K562 (cell line): ENCODE measurements around the gene PRR19. TPM values are rescaled to one million over a fixed set of nuclear protein-coding genes. Genes with fewer than 3 reads are reported as not detected.

Experiments
- ATAC-seq: fragments of 200-7000 bp; cut with Tn5 transposase; 3 replicates; pipeline ENCODE4 v1.9.1; 2020; ENCODE audit warnings: moderate library complexity
- BruUV-seq: library from RNA; stranded (reverse); fragments of 400-500 nt; replicated peaks from 2 replicates; lab custom pipeline; 2021; lab: Mats Ljungman, UMichigan
- CTCF ChIA-PET: fragments of 300-600 bp; formaldehyde crosslinking; extraction: SDS; loops from one replicate; lab custom pipeline; 2021; ENCODE audit warnings: low intra/inter-chr PET ratio; lab: Yijun Ruan, JAX
- POLR2A ChIA-PET: fragments of 300-600, 350-650 bp; sonication (Branson Sonifier 250); formaldehyde crosslinking; extraction: SDS; loops from one replicate; lab custom pipeline; 2021; ENCODE audit warnings: antibody characterized with exemption, inconsistent platforms; lab: Yijun Ruan, JAX
- DNase-seq, 4 experiments: peaks; one replicate each; pipeline versions ENCODE4 v3.0.0 to v3.0.0-alpha.2; 2011 to 2018; ENCODE audit warnings: low spot score in 3 of 4, mixed read lengths in 3 of 4; ENCODE audit errors: extremely low read depth in 1 of 4
- FAIRE-seq: peaks from 2 replicates; lab custom pipeline; 2011; peaks lifted over from hg19 to GRCh38; lab: Jason Lieb, UNC
- H2AFZ ChIP-seq: 2 replicates; pipeline ENCODE4 v1.6.0; 2011; ENCODE audit warnings: low read depth, low read length, control low read depth, inconsistent platforms
- H3K27ac ChIP-seq: fragments of 200-600 bp; 3 replicates; pipeline ENCODE4 v1.8.0; 2011; ENCODE audit warnings: low read depth, mild to moderate bottlenecking, control low read depth, inconsistent platforms, low read length, moderate library complexity, mixed read lengths; ENCODE audit errors: extremely low read depth
- H3K27me3 ChIP-seq, 2 experiments: fragments of 300-600 bp in 1 of 2; 2 replicates in 1 of 2; 3 replicates in 1 of 2; pipeline versions ENCODE4 v1.6.0 to v1.8.0; 2011; ENCODE audit warnings: inconsistent platforms in 2 of 2, low read length in 2 of 2, mild to moderate bottlenecking in 1 of 2, mixed read lengths in 1 of 2, moderate library complexity in 1 of 2; ENCODE audit not compliant: control insufficient read depth in 2 of 2, insufficient read depth in 2 of 2
- H3K36me3 ChIP-seq: fragments of 300-600 bp; 3 replicates; pipeline ENCODE4 v1.8.0; 2011; ENCODE audit warnings: mild to moderate bottlenecking, low read length, inconsistent platforms; ENCODE audit not compliant: control insufficient read depth, insufficient read depth
- H3K4me1 ChIP-seq, 2 experiments: fragments of 200-600 bp in 1 of 2; replicated peaks in 1 of 2; 2 replicates in 1 of 2; 3 replicates in 1 of 2; pipeline versions ENCODE4 v1.5.1 to v1.8.0; 2011; ENCODE audit warnings: inconsistent platforms in 2 of 2, low read length in 2 of 2, mild to moderate bottlenecking in 1 of 2, mixed read lengths in 1 of 2, moderate library complexity in 1 of 2; ENCODE audit not compliant: control insufficient read depth in 2 of 2, insufficient read depth in 2 of 2
- H3K4me2 ChIP-seq: 2 replicates; pipeline ENCODE4 v1.6.1; 2011; ENCODE audit warnings: low read length, control low read depth, inconsistent platforms, mixed read lengths; ENCODE audit not compliant: insufficient read depth
- H3K4me3 ChIP-seq: fragments of 200-600 bp; sonication (generic), shearing (Covaris generic); 2 replicates; pipeline ENCODE4 v1.5.1; 2016; ENCODE audit warnings: control low read depth, inconsistent platforms
- H3K79me2 ChIP-seq: fragments of 200-600 bp; 3 replicates; pipeline ENCODE4 v1.8.0; 2011; ENCODE audit warnings: low read length, inconsistent platforms; ENCODE audit not compliant: control insufficient read depth, insufficient read depth
- H3K9ac ChIP-seq, 2 experiments: 2 replicates each; pipeline versions ENCODE4 v1.6.0 to v1.6.1; 2011; ENCODE audit warnings: low read depth in 2 of 2, low read length in 2 of 2, control low read depth in 1 of 2, inconsistent platforms in 1 of 2, mild to moderate bottlenecking in 1 of 2, mixed read lengths in 1 of 2; ENCODE audit not compliant: insufficient read depth in 1 of 2
- H3K9me1 ChIP-seq: one replicate; pipeline ENCODE4 v1.6.0; 2011; ENCODE audit warnings: inconsistent platforms, mild to moderate bottlenecking, low read length, moderate library complexity; ENCODE audit not compliant: control insufficient read depth, insufficient read depth
- H3K9me3 ChIP-seq: replicated peaks from 2 replicates; pipeline ENCODE4 v1.5.1; 2011; ENCODE audit warnings: low read depth, low read length, inconsistent platforms; ENCODE audit not compliant: control insufficient read depth, insufficient read depth
- H4K20me1 ChIP-seq: replicated peaks from 2 replicates; pipeline ENCODE4 v1.6.1; 2011; ENCODE audit warnings: low read length, inconsistent platforms, mixed read lengths; ENCODE audit not compliant: control insufficient read depth, insufficient read depth
- CHD1 ChIP-seq: fragments of 200-600 bp; sonication (generic); IDR thresholded peaks from one replicate; pipeline ENCODE4 v1.6.1; 2012; ENCODE audit warnings: mild to moderate bottlenecking, moderate library complexity, low read length, inconsistent platforms
- HEY1 ChIP-seq: fragments of 250-450 bp; sonication (Bioruptor Pico); IDR thresholded peaks from 2 replicates; pipeline ENCODE4 v1.5.0; 2020; ENCODE audit warnings: mild to moderate bottlenecking, moderate library complexity, borderline replicate concordance
- MXD1 ChIP-seq: fragments of 250-450 bp; sonication (Bioruptor Pico); IDR thresholded peaks from 2 replicates; pipeline ENCODE4 v1.8.0; 2021; ENCODE audit warnings: borderline replicate concordance, mild to moderate bottlenecking, moderate library complexity; ENCODE audit not compliant: poor library complexity, severe bottlenecking
- NKRF ChIP-seq: fragments of 450-650 bp; IDR thresholded peaks from 2 replicates; pipeline ENCODE4 v1.6.1; 2016; ENCODE audit warnings: borderline replicate concordance
- NRF1 ChIP-seq, 2 experiments: fragments of 450-650 bp; IDR thresholded peaks in 1 of 2; conservative IDR thresholded peaks in 1 of 2; 2 replicates each; pipeline ENCODE4 v1.6.1; 2014; ENCODE audit warnings: mild to moderate bottlenecking in 2 of 2
- PCBP1 ChIP-seq: fragments of 200-400 bp; formaldehyde crosslinking; IDR thresholded peaks from 2 replicates; pipeline ENCODE4 v1.6.1; 2018; ENCODE audit warnings: mild to moderate bottlenecking, low read depth, low read length; ENCODE audit not compliant: poor library complexity, severe bottlenecking
- PHF8 ChIP-seq: fragments of 200-600 bp; sonication (generic); IDR thresholded peaks from 2 replicates; pipeline ENCODE4 v1.6.1; 2012; ENCODE audit warnings: mixed run types, mild to moderate bottlenecking, inconsistent platforms, low read length, moderate library complexity, borderline replicate concordance
- PRDM10 ChIP-seq: fragments of 450-650 bp; IDR thresholded peaks from 2 replicates; pipeline ENCODE4 v1.6.1; 2018; ENCODE audit not compliant: partially characterized antibody
- TRIM24 ChIP-seq, 2 experiments: fragments of 450-650 bp; IDR thresholded peaks; 2 replicates each; pipeline ENCODE4 v1.6.1; 2016
- ZBTB12 ChIP-seq: fragments of 250-450 bp; sonication (Bioruptor Pico); IDR thresholded peaks from 2 replicates; pipeline ENCODE4 v1.4.0; 2020
- ZC3H8 ChIP-seq: fragments of 450-650 bp; IDR thresholded peaks from 2 replicates; pipeline ENCODE4 v1.6.1; 2017
- ZNF384 ChIP-seq: IDR thresholded peaks from 2 replicates; pipeline ENCODE4 v1.6.1; 2012; ENCODE audit warnings: low read depth, low read length, improper control_type of control experiment
- WGBS: fragments of 100-300 bp; shearing (Covaris generic); methylation state at CpG from one replicate; pipeline ENCODE4 v1.1.6; 2016; ENCODE audit warnings: low coverage, mixed read lengths; ENCODE audit not compliant: insufficient coverage; ENCODE audit errors: missing lambda C conversion rate; 5-methylcytosine and 5-hydroxymethylcytosine counted together
- in situ Hi-C: fragments of 300-500 bp; cut with MboI; formaldehyde crosslinking; loops from 4 replicates; pipeline ENCODE4 v1.15.0; 2018; ENCODE audit warnings: inconsistent platforms, mixed read lengths
- intact Hi-C: fragments of 100-400 bp; cut with micrococcal nuclease; formaldehyde crosslinking; loops from 2 replicates; pipeline ENCODE4 v1.14.2; 2022
- polyA plus RNA-seq, 8 experiments: library from polyadenylated mRNA; depleted of rRNA in 4 of 8; stranded (reverse) in 5 of 8; unstranded in 3 of 8; fragments of >200 nt; fragmentation: Nextera tagmentation in 2 of 8; fragmentation: Illumina TruSeq in 1 of 8; extraction: Ambion mirVana in 2 of 8; extraction: Trizol in 1 of 8; gene quantifications; 2 replicates each; pipeline versions ENCODE4 v1.2.1 to v1.2.3, GENCODE V29; 2011 to 2014; ENCODE audit warnings: inconsistent platforms in 1 of 8, missing spikeins in 1 of 8
- total RNA-seq, 7 experiments: library from RNA; depleted of rRNA in 6 of 7; stranded (reverse); fragments of >200 nt in 6 of 7; fragmentation: Illumina TruSeq in 2 of 7; extraction: Trizol in 2 of 7; gene quantifications; 2 replicates each; pipeline versions ENCODE4 v1.2.1 to v1.2.3, GENCODE V29; 2011 to 2021; ENCODE audit warnings: low replicate concordance in 1 of 7

Gene PRR19
- total and polyA plus RNA-seq, 9 of the 15 experiments (the other 6 are each of a cell fraction or from before 2014, with no cell fraction given), result 0.10 to 1.6 (median 0.54) TPM

GRCh38 chr19:42334697-42335373 lies 32.9 kb downstream of the PRR19 start:
- peaks cover 15% of the 10 kb centered on the region; the same call in 2 of the 3 replicates for H3K36me3 ChIP-seq
- no peaks in the 10 kb centered on the region for H4K20me1 ChIP-seq
- POLR2A ChIA-PET, result no interaction called here
- FAIRE-seq (no peak), DNase-seq (no peak), ATAC-seq (no peak)
- H3K9ac ChIP-seq, result peak overlapping the region in 1 of 2 experiments; percentile 72; a peak in 2 of 4 replicates
- in situ Hi-C loops, result no loop called here
- H3K4me3 ChIP-seq, result no peak overlapping the region
- BruUV-seq, result no TSS peak
- CTCF ChIA-PET, result no interaction called here
- no peaks in the 10 kb centered on the region for H3K79me2 ChIP-seq
- H3K4me2 ChIP-seq, result no peak overlapping the region
- no peaks in the 10 kb centered on the region for H3K9me3 ChIP-seq
- intact Hi-C loops, result no loop called here
- 45% methylated on average over 7 of the region's 13 CpGs for WGBS
- no peaks in the 10 kb centered on the region for H3K27me3 ChIP-seq
- H3K9me1 ChIP-seq, result peaks cover 3% of the 10 kb centered on the region
- peaks cover 0 to 17% of the 10 kb centered on the region in 2 experiments; a peak in 2 of 5 replicates for H3K4me1 ChIP-seq
- H3K27ac ChIP-seq, result no peak overlapping the region
- no peak overlapping the region for H2AFZ ChIP-seq
- TF ChIP-seq TRIM24 (IDR thresholded peaks at IDR 0.05) (no peak), PHF8 (no peak), ZNF384 (no peak), ZBTB12 (no peak), HEY1 (CRISPR knock-in tag) (no peak), MXD1 (no peak), ZC3H8 (no peak), NKRF (no peak), PRDM10 (no peak), PCBP1 (no peak), NRF1 (conservative IDR thresholded peaks at IDR 0.05 in 1 of 2, IDR thresholded peaks at IDR 0.05 in 1 of 2) (no peak), CHD1 (no peak)
